NCI-H1417 treated with DMSO at 0.1 percent for 48 hours (cell line): ENCODE measurements around the gene TMEM132D.
"Not testable (repeated sequence)": the region's sequence is repeated elsewhere in the genome, so short reads cannot be mapped to it uniquely, and the experiment has no call there.

Experiments used
- DNase-seq: peaks from one replicate; lab custom pipeline; 2025; lab: John Stamatoyannopoulos, UW

The TMEM132D gene

DNA sequence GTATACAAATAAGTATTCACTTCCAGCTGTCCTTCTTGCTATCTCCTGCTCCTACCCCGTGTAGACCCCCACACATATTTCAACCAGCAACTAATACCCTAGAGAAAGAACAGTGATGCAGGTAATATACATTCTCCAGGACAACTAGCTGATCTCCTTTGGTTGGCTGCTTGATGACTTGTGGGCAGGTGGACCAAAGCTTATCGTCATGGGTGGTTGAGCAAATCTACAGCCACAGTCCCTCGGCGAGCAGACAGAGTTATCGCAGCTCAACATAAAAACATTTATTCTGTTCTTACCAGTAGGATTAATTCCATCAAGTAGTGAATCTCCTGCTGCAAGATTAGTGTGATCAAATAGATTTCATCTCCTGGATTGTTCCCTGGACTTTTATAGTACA lies 314.3 kb downstream of the TMEM132D start:
- no peak for DNase-seq

DNA sequence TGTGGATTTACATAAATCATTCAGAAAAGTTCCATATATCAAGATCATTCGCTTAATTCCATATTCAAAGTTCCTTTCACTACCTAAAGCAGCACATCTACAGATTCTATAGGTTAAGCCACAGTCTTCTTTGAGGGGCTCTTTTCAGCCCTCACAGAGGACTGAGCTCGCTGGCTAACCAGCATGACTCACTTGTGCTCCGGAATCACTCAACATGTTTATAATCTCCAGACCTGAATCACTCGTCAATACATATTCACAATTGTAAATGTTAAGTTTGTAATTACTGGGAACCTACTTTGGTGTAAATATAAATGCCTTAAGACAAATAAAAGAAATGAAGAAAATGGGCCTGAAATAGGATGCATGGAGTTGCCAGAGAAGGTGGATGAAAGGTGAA lies 315.7 kb downstream of the TMEM132D start:
- DNase-seq = no peak

DNA sequence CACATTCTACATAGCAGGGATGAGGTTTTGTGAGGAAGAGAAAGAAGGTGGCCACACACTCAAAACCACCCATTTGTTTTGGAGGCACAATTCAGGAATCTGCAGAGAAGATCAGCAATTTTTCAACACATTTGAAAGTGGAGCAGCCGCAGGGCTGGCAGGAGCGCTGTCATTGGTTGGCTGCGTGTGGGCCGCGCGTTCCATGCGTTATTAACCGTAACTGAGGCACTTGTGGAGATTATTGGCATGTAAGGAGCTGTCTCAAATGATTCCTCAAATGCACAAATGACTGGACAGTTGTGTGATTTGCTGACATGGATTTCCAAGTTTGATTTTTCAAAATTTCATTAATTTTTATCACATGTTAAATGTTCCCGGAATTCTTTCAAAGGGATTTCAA lies 318.5 kb downstream of the TMEM132D start:
- no peak for DNase-seq

DNA sequence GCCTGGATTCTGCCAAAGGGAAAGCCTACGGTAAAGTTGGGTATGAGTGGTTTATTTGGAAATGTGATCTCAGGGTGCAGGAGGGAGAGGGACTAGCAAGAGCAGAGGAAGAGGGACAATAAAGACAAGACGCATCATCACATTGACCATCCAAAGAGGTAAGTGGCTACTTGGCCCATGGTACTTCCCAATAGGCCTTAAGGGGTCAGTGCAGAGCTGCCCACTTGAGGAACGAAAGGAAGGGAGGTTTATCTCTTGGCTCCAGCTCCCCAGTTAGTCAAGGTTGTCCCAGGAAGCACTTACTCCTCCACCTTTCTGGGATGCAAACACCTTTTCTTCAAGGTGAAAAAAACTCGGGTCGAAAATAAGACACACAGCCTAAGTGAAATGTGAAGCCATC lies 323.9 kb downstream of the TMEM132D start:
- no peak for DNase-seq

DNA sequence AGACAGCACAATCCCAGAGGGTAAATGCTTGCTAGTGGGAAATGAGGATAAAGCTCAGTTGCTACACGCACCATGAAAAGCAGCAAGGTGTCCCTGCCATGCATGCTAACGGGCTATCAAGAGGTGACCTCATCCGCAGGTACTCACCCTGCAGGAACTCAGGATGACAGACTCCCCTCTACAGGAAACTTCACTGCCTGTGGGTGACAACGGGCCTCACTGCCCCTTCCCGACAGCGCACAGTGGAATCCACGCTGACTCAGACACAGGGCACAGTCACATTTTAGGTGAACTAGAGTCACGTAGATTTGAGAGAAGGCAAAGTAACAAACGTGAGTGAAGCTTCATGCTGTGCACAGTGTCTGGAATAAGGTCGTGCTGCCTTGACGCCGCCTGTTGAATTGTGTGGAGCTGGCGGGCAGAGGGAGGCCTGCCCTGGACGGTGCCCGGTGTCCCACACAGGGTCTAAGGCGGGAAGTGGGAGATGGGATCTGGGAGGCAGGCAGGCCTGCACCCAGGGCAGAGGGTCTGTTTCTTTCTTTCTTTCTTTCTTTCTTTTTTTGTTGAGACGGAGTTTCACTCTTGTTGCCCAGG lies 331.8 kb downstream of the TMEM132D start:
- DNase-seq = no peak

DNA sequence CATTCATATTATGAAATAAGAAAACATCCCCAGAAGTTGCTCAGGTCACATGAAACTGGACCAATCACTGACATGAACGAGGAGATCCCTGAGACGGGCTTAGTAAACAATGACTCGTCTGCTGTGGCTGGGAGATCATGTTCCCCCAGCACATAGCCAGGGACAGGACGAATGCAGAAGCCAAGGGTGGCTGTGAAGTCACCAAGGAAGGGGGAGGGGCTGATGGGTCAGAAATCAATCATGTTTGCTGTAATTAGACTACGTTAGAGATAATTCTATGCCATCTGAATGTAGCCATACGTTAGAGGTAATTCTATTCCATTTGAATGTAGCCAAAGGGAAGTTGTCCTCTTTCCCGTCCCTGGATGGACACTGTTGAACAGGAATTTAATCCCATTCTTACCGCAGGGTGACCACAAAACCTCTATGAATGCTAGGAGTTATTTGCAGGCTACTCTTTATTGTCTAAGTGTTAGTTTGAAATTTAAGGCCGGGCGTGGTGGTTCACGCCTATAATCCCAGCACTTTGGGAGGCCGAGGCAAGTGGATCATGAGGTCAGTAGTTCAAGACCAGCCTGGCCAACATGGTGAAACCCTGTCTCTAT lies 332.9 kb downstream of the TMEM132D start:
- no peak for DNase-seq

DNA sequence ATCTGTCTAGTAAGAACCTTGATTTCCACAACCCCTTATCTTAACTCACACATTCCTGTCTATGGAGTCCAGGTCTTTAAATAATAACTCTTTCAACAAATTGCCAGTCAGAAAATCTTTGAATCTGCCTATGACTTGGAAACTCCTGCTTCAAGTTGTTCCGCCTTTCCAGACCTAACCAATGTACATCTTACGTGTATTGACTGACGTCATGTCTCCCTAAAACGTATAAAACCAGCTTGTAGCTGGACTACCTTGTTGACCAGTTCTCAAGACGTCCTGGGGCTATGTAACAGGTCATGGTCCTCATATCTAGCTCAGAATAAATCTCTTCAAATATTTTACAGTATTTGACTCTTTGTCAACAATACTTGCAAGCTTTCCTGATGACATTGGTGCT lies 337.0 kb downstream of the TMEM132D start:
- no peak for DNase-seq

DNA sequence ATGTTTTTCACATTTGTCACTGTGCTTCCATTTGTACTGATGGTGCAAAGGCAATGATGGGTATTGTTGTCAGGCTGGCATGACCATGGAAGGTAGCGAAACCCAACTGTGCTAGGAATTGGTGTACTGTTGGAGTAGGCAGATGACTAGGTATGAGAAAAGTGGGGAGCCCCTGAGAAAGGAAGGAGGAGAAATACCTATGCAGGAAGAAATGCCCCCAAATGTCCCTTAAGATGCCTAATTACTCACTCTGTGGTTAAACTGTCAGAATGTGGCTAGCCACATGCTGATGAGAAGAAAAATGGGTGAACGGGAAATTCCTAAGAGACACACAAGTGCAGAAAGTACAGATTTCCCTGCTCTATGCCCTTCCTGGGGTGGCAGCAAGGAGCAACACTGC lies 339.1 kb downstream of the TMEM132D start:
- DNase-seq = no peak

DNA sequence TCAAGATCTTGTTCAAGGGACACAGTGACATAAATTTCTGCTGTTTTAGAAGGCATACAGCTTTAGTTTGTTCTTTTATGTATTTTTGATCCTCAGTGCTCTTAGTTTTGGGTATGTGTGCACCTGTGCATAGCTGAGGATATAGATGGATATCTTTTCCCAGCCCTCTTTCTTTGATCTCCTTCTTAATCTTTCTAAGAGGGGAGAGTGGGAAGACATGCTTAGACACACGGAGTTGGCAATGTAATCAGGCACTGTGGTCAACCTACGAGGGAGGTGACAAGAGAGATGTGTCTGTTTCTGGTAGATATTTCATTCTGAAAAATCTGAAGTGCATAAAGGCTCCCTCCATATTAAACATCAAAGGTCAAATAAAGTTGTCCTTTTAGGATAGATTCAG lies 340.6 kb downstream of the TMEM132D start:
- no peak for DNase-seq

DNA sequence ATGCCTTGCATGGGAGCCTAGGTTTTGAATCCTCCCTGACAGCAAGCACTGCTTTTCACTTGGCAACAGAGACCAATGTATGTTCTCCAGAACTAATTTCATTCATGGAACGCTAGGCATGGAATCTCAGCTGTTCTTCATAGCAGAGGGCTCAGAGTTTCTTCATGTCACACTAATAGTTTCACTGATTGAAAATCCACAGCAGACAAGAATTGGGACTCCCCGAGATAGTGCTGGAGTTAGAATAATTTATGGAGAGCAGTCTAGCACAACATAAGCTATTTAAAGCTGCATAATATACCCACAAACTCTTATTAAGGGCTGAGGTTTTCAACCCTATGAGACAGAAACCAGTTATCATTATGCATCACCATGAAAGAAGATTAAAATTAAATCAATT lies 342.5 kb downstream of the TMEM132D start:
- no peak for DNase-seq

DNA sequence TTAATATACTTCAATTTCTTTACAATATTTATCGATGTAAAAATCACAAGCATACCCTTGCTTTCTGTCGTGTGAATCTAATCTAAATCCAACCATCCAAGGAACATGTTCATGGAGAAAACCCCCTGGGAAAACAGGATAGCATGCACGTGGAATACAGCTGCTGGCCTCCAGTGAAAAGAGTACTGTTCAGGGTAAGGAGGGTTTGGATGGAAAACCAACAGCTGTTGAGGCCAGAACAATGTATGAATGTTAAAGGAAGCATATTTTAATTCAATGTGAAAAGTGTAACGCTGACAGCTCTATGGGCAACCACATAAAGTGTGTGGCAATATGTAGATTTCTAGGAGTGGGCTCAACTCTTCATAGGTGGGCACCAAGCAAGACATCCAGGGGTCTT lies 344.0 kb downstream of the TMEM132D start:
- DNase-seq = no peak

DNA sequence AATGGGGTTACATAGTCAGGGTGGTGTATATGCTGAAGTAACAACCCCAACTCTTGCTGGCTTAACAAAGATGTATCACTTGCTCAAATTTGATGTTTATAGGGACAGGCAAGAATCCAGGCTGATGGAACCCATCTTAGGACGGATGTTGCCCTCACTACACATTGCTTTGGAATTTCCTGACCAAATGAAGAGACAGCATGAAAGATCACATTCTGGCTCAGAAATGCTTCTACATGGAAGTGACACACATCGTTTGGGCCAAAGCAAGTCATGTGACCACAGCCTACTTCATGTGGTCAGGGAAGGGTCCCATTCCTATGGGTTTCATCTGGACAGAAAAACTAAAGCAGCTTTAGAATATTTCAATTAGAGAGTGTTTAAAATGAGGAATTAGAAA lies 345.8 kb downstream of the TMEM132D start:
- no peak for DNase-seq

DNA sequence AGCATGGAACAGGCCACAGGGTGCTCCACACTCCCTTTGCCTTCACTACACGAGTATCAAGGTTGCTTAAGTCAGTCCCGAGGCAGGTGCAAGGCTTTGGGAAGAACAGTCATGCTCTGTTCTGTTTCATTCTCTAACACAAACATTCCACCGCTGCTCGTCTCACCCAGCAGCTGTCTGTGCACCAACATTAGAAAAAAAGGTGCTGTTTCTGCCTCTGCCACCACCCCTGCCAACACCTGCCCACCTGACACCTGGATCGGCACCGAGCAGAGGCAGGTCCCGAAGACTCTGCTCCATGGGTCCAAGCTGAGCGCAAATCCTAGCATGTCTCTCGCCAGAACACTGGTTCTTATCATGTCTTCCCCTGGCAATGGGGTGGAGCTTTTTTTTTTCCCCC lies 347.7 kb downstream of the TMEM132D start:
- DNase-seq = no peak

DNA sequence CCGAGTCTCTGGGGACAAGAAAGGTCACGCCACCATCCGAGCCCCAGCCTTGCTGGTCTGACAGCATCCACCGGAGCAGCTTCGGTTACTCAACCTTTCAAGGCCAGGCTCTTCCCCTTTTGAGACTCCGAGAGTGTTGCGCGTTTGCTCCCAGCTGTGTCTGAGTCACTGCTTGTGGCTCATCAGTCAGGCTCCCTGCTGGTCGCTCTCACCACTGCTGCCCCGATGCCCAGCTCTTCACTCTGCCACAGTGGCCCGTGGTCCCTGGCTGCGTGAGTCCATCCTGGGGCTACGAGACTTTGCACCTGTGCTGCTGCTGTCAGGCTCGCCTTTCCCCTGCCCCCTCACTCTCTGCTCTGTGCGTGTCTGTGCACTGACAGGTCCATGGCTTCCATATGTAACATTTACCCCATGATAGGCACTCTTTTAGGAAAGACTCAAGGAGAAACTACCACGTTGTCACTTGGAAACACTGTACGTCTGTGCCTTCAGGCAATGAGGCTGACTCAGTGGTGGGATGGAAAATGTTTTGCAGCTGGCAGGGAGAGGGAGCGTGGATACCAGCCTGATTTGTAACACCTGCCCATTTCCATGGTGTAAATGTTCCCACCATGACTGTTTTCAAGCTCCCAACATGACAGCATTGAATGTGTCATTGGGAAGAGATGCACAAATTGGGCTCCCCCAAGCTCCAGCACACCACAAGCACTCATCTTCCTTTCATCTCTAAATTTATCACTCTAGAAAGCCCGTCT lies 350.7 kb downstream of the TMEM132D start:
- no peak for DNase-seq

DNA sequence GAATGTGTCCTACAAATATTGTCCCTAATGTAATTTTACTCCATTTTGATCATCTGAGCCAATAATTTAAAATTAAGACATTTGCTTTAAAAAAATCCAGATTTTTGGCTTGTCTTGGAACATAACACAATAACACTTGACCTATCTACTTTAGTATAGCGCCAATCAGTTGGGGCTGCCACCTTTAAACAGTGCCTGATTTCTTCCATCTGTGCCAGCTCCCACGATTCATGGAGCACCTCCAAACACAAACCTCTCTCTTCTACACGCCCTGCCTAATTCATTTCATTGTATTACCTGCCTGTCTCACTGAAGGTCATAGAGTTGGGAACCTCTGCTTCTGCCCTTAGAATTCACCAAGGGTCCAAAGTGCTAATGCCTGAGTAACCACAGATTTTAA lies 352.4 kb downstream of the TMEM132D start:
- no peak for DNase-seq

DNA sequence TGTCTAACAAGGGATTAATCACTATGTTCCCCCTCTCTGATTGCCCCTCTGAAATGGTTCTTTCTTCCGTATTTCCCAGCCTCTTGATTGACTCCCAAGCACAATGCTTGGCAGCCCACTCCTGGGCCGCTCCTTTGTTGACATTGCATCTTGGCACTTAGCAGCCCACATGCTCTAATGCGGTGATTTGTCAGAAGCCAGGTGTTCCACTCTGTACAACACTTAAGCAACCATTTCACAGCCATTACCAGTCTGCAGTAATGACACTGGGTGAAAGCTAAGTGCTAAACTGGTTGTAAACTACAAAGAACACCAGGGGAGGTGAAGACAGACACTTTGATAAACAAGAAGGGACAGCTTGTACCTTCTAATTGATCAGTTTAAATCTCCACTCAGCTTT lies 353.5 kb downstream of the TMEM132D start:
- DNase-seq = peak; percentile 15

DNA sequence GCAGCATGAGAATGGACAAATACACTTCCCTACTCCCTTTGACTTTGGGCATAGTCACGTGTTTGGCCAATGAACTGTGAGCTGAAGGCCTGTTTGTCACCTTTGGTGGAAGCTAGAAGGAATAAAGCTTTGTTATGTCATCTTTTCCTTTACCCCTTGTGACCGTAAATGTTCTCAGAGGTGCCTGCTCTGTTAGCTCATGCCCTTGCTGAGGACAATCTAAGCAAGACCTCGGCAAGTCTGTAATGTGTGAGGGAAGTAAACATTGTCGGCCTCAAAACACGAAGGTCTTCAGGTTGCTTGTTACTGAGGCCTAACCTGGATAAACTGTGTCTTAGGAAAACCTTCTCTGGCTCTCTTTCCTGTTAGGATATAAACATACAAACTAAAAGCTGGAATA lies 354.2 kb downstream of the TMEM132D start:
- DNase-seq = no peak

DNA sequence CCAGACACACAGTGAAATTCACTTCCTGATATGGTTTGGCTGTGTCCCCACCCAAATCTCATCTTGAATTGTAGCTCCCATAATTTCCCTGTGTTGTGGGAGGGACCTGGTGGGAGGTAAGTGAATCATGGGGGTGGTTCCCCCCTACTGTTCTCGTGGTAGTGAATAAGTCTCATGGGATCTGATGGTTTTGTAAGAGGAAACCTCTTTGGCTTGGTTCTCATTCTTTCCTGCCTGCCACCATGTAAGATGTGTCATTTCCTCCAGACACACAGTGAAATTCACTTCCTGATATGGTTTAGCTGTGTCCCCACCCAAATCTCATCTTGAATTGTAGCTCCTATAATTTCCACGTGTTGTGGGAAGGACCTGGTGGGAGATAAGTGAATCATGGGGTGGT lies 354.8 kb downstream of the TMEM132D start:
- not testable (repeated sequence) for DNase-seq

DNA sequence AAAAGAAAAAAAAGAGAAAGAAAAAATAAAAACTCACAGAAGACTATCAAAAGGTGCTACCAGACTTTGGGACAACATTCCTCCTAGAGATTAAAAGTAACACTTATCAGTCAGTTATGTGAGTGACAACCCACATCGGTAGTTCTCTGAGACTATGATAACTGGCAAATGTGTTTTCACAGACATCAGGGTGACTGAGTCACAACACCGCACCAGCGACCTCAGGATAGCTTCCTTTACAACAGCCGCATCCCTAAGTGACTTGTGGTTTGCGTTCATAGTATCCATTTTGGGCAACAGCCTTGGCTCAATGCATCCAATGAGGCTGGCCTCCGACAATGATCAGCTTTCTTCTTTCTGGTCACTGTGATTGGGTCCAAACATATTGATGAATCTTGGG lies 359.1 kb downstream of the TMEM132D start:
- DNase-seq = no peak

DNA sequence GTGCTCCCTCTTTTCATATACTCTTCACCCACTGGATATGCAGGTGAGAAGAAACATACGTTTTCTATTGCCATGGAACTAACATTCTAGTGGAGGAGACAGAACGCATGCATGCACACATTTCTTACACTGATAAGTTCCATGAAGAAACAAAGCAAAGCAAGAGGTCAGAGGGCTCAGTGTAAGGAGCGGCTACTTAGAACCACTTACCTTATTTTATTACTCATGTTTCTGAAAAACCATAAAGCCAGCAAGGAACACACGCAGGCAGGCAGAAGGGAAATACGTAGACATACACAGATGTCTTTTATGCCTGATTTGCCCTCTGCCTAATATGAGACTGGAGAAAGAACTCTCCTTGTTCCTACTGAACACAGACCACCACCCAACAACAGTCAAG lies 362.9 kb downstream of the TMEM132D start:
- no peak for DNase-seq

DNA sequence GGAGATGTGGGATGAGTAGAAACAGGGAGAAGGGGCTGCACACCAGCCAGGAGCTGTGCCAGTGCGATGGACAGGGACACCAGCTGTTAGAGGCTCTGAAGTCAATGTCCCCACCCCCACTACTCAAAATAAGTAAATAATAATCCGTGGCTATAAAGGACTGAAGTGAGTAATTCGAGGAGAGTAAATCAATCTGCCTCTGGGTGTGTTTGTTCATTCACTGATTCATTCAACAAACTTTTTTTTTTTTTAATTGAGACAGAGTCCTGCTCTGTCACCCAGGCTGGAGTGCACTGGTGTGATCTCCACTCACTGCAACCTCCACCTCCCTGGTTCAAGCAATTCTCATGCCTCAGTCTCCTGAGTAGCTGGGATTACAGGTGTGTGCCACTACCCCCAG lies 363.6 kb downstream of the TMEM132D start:
- DNase-seq = no peak

DNA sequence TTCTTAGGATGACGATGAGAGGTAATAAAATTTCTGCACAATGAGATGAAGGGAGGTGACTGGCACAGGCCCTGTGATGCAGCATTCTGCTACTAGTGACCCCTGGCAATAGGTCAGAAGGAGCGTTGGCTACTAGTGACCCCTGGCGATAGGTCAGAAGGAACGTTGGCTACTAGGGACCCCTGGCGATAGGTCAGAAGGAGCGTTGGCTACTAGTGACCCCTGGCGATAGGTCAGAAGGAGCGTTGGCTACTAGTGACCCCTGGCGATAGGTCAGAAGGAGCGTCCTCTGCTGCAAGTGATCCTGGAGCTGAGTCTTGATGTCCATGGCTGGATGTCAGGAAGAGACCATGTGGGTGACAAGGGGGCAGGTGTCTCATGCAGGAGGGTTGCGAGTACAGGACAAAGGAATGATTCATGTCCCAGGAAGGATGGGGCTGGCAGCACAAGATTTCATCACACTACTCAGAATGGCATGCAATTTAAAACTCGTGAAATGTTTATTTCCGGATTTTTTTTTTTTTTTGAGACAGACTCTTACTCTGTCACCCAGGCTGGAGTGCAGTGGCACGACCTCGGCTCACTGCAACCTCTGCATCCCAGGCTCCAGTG lies 365.0 kb downstream of the TMEM132D start:
- DNase-seq = not testable (repeated sequence)

DNA sequence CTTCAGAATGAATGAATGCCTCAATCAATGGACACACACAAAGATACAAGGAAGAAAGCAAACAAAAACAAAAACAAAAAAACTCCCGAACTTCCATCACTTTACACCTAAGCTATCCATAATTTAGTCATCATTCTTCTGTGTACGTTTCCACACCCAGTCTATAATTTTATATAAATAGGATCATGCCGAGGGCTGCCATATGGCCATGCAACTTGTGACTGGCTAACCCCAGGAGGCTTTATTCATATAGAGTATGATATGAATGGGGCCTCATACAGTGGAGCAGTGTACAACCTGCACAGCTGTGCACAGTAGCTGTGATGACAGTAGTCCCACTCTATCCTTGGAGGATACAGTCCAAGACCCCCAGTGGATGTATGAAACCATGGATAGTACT lies 365.7 kb downstream of the TMEM132D start:
- DNase-seq = no peak
